ENCODE results near the gene DNAH17. TPM values are rescaled to one million over a fixed set of nuclear protein-coding genes. Genes with fewer than 3 reads are reported as not detected.

The DNAH17 gene
- total RNA-seq, 4 donors from 2014 or later, result 0.89 to 15.4 (median 3.8) TPM

GRCh38 chr17:78478757-78479297 lies 98.4 kb downstream of the DNAH17 start:
- TF ChIP-seq, protein P1, sequence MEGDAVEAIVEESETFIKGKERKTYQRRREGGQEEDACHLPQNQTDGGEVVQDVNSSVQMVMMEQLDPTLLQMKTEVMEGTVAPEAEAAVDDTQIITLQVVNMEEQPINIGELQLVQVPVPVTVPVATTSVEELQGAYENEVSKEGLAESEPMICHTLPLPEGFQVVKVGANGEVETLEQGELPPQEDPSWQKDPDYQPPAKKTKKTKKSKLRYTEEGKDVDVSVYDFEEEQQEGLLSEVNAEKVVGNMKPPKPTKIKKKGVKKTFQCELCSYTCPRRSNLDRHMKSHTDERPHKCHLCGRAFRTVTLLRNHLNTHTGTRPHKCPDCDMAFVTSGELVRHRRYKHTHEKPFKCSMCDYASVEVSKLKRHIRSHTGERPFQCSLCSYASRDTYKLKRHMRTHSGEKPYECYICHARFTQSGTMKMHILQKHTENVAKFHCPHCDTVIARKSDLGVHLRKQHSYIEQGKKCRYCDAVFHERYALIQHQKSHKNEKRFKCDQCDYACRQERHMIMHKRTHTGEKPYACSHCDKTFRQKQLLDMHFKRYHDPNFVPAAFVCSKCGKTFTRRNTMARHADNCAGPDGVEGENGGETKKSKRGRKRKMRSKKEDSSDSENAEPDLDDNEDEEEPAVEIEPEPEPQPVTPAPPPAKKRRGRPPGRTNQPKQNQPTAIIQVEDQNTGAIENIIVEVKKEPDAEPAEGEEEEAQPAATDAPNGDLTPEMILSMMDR (IDR thresholded peaks at IDR 0.05), result no peak
- no peak for TF ChIP-seq POLR2A (IDR thresholded peaks at IDR 0.05)
- intact Hi-C loops (cut with DNase I; ENCODE audit: low total_unique reads), result no loop called here
- no peak for DNase-seq (ENCODE audit: low spot score in 2 of 2)
- WGBS, 2 donors, result 90 to 94% methylated on average over 6 of the region's 6 CpGs
- no peak overlapping the region for H3K4me3 ChIP-seq (ENCODE audit: low read depth, poor library complexity, severe bottlenecking)

DNA sequence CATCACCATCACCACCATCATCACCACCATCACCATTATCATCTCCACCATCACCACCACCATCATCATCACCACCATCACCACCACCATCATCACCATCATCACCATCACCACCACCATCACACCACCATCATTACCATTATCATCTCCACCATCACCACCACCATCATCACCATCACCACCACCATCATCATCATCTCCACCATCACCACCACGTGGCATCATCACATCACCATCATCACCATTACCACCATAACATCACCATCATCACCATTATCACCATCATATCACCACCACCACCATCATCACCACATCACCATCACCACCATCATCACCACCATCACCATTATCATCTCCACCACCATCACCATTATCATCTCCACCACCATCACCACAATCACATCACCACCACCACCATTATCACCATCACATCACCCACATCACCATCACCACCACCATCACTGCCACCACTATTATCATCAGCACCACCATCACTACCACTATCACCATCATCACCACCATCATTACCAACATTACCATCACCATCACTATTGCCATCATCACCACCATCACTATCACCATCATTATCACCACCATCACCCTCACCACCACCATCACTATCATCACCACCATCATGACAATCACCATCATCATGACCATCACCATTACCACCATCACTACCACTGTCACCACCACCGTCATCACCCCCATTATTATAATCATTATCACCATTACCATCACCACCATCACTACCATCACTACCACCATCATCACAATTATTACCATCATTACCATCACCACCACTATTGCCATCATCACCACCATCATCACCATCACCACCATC lies 99.1 kb downstream of the DNAH17 start:
- intact Hi-C loops (cut with DNase I; ENCODE audit: low total_unique reads), result no loop called here
- no peak overlapping the region for H3K4me3 ChIP-seq (ENCODE audit: low read depth, poor library complexity, severe bottlenecking)
- 84 to 86% methylated on average over 2 of the region's 2 CpGs for WGBS, 2 donors
- DNase-seq (ENCODE audit: low spot score in 2 of 2), result no peak
- TF ChIP-seq, protein P1 (IDR thresholded peaks at IDR 0.05), result peak in 1 of 3 donors; percentile 28
- no peak for TF ChIP-seq POLR2A (IDR thresholded peaks at IDR 0.05)

DNA sequence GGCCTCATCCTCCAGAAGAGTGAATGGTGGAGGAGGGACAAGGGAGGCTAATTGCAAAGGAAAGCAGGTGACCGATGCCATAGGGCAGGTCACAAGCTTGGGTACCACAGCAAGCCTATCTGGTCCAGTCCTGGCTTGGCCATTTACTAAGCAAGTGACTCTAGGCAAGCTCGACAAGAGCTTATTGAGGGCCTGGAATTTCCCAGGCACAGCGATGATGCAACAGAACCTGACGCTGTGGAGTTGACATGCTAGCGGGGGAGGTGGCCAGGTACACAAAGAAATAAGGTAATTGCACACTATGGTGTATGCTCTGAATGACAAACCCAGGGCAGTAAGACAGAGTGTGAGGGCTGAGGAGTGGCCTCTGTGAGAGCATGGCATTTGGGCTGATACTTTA lies 100.2 kb downstream of the DNAH17 start:
- intact Hi-C loops (cut with DNase I; ENCODE audit: low total_unique reads), result no loop called here
- H3K4me3 ChIP-seq (ENCODE audit: low read depth, poor library complexity, severe bottlenecking), result no peak overlapping the region
- TF ChIP-seq, protein P1 (IDR thresholded peaks at IDR 0.05), result no peak
- no peak for TF ChIP-seq POLR2A (IDR thresholded peaks at IDR 0.05)
- DNase-seq (ENCODE audit: low spot score in 2 of 2), result no peak
- WGBS, 2 donors, result 74 to 81% methylated on average over 5 of the region's 5 CpGs

DNA sequence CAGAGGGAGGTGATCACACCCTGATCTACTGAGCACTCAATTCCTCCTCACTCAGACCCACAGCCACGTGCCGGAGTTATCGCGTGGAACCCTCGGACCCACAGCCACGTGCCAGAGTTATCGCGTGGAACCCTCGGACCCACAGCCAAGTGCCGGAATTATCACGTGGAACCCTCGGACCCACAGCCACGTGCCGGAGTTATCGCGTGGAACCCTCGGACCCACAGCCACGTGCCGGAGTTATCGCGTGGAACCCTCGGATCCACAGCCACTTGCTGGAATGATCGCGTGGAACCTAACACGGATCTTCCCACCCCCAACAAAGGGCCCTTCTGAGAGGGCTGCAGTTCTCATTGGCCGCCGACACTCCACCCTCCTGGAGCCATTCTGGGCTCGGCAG lies 101.0 kb downstream of the DNAH17 start:
- intact Hi-C loops (cut with DNase I; ENCODE audit: low total_unique reads), result no loop called here
- WGBS, 2 donors, result 83 to 94% methylated on average over 24 to 27 of the region's 28 CpGs
- H3K4me3 ChIP-seq (ENCODE audit: low read depth, poor library complexity, severe bottlenecking), result no peak overlapping the region
- no peak for DNase-seq (ENCODE audit: low spot score in 2 of 2)
- TF ChIP-seq POLR2A (IDR thresholded peaks at IDR 0.05), result no peak
- TF ChIP-seq, protein P1 (IDR thresholded peaks at IDR 0.05), result no peak

DNA sequence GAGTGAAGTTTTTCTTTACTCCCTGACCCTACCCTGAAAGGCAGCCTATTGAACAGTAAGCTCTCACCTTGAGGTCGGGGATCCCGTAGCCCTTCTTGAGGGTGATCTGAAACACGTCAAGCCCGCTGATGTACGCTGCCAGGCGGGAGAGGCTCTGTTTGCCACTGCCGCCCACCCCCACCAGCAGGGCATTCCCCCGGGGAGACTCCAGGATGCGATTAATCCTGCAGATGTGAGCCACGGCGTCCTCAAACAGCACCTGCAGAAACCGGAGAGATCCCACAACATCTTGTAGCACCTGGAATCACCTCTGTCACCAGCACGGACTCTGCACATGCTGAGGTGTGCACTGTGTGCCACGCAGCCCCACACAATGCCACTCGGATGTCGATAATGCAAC lies 102.0 kb downstream of the DNAH17 start:
- intact Hi-C loops (cut with DNase I; ENCODE audit: low total_unique reads), result no loop called here
- no peak overlapping the region for H3K4me3 ChIP-seq (ENCODE audit: low read depth, poor library complexity, severe bottlenecking)
- no peak for DNase-seq (ENCODE audit: low spot score in 2 of 2)
- 70 to 76% methylated on average over 14 to 16 of the region's 16 CpGs for WGBS, 2 donors
- TF ChIP-seq, protein P1 (IDR thresholded peaks at IDR 0.05), result no peak
- no peak for TF ChIP-seq POLR2A (IDR thresholded peaks at IDR 0.05)

Measured in lower leg skin (tissue), 4 donors.